ENCODE data around the gene RUNX1. TPM values are rescaled to one million over a fixed set of nuclear protein-coding genes. Genes with fewer than 3 reads are reported as not detected.

RUNX1 gene
- total RNA-seq, 1 experiment from 2014 or later = 86.2 TPM

DNA sequence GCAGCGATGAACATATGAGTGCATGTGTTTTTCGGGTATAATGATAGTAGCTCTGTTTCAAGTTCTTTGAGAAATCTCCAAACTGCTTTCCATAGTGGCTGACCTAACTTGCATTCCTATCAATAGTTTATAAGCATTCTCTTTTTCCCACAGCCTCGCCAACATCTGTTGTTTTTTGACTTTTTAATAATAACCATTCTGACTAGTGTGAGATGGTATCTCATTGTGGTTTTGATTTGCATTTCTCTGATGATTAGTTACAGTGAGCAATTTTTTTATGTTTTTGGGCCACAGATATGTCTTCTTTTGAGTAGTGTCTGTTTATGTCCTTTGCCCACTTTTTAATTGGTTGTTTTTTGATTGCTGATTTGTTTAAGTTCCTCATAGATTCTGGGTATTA, 10.6 kb upstream of the RUNX1 start:
- no peak for TF ChIP-seq CTCF (IDR thresholded peaks at IDR 0.05; ENCODE audit: unreplicated experiment)
- Mint-ChIP-seq H3K36me3 (ENCODE audit: insufficient read depth, unreplicated experiment) (no peaks in the 10 kb centered on the region), H3K27me3 (ENCODE audit: insufficient read depth, unreplicated experiment) (no peaks in the 10 kb centered on the region), H3K4me3 (ENCODE audit: unreplicated experiment) (no peak overlapping the region), H3K27ac (ENCODE audit: low read depth, unreplicated experiment) (no peak overlapping the region), H3K4me1 (ENCODE audit: insufficient read depth, unreplicated experiment) (peaks cover 14% of the 10 kb centered on the region), H3K9me3 (ENCODE audit: unreplicated experiment) (no peaks in the 10 kb centered on the region)
- no peak for DNase-seq (ENCODE audit: unreplicated experiment)
- POLR2A ChIA-PET = interaction anchor here (0.7 kb wide), 2 partner anchors 22 to 173 kb away, joined by 3 read pairs; no protein-coding TSS in a partner anchor
- CTCF ChIA-PET = interaction anchor here (0.6 to 1.6 kb wide), 2 partner anchors 9 to 1053 kb away, joined by 3 to 7 read pairs; no protein-coding TSS in a partner anchor
- intact Hi-C loops (cut with micrococcal nuclease) = no loop called here
- no TSS peak for BruUV-seq (replicated peaks)

GRCh38 chr21:35058058-35058457, 9.0 kb upstream of the RUNX1 start:
- Mint-ChIP-seq H3K27me3 (ENCODE audit: insufficient read depth, unreplicated experiment) (no peaks in the 10 kb centered on the region), H3K4me3 (ENCODE audit: unreplicated experiment) (no peak overlapping the region), H3K36me3 (ENCODE audit: insufficient read depth, unreplicated experiment) (no peaks in the 10 kb centered on the region), H3K4me1 (ENCODE audit: insufficient read depth, unreplicated experiment) (peaks cover under 1% of the 10 kb centered on the region), H3K9me3 (ENCODE audit: unreplicated experiment) (no peaks in the 10 kb centered on the region), H3K27ac (ENCODE audit: low read depth, unreplicated experiment) (no peak overlapping the region)
- ChIA-PET POLR2A (interaction anchor here (0.6 kb wide), 1 partner anchor 199 kb away, joined by 3 read pairs; no protein-coding TSS in a partner anchor), CTCF (interaction anchor here (1.0 kb wide), 2 partner anchors 102 to 970 kb away, joined by 3 read pairs; no protein-coding TSS in a partner anchor)
- DNase-seq (ENCODE audit: unreplicated experiment) = no peak
- BruUV-seq (replicated peaks) = no TSS peak
- TF ChIP-seq CTCF (IDR thresholded peaks at IDR 0.05; ENCODE audit: unreplicated experiment) = no peak
- intact Hi-C loops (cut with micrococcal nuclease) = no loop called here

DNA sequence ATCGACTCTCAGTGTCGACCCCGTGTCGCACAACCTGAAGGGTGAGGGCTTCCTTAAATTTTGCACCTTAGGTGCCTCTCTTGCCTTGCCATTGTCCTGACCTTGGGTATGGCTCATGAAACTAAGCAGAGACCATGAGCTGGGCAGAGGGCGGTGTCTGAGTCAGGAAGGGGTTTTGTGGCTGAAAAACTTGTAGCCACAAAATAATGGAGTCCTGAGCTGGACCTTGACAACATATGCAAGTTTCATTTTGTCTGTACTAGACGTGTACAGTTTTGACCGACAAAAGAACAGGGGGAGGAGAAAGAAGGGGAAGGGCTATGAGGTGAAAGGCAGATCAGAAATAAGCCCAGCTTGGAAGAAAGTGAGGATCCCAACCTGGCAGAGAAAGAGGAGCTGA, 8.3 kb upstream of the RUNX1 start:
- H3K4me3 Mint-ChIP-seq (ENCODE audit: unreplicated experiment) = no peak overlapping the region
- ChIA-PET CTCF (interaction anchor here (1.0 kb wide), 2 partner anchors 102 to 971 kb away, joined by 3 read pairs; no protein-coding TSS in a partner anchor), POLR2A (no interaction called here)
- H3K4me1 Mint-ChIP-seq (ENCODE audit: insufficient read depth, unreplicated experiment) = no peaks in the 10 kb centered on the region
- no peaks in the 10 kb centered on the region for H3K36me3 Mint-ChIP-seq (ENCODE audit: insufficient read depth, unreplicated experiment)
- no peak for DNase-seq (ENCODE audit: unreplicated experiment)
- no peak for TF ChIP-seq CTCF (IDR thresholded peaks at IDR 0.05; ENCODE audit: unreplicated experiment)
- no peaks in the 10 kb centered on the region for H3K9me3 Mint-ChIP-seq (ENCODE audit: unreplicated experiment)
- H3K27ac Mint-ChIP-seq (ENCODE audit: low read depth, unreplicated experiment) = no peak overlapping the region
- intact Hi-C loops (cut with micrococcal nuclease) = no loop called here
- H3K27me3 Mint-ChIP-seq (ENCODE audit: insufficient read depth, unreplicated experiment) = no peaks in the 10 kb centered on the region
- BruUV-seq (replicated peaks) = no TSS peak

- no peaks in the 10 kb centered on the region for H3K27me3 Mint-ChIP-seq (ENCODE audit: insufficient read depth, unreplicated experiment)
- peaks cover 26% of the 10 kb centered on the region for H3K4me1 Mint-ChIP-seq (ENCODE audit: insufficient read depth, unreplicated experiment)
- CTCF ChIA-PET = interaction anchor here (0.6 to 1.0 kb wide), 3 partner anchors 117 to 346 kb away, joined by 3 to 4 read pairs (median 3); no protein-coding TSS in a partner anchor
- no TSS peak for BruUV-seq (replicated peaks)
- TF ChIP-seq CTCF (IDR thresholded peaks at IDR 0.05; ENCODE audit: unreplicated experiment) = no peak
- H3K27ac Mint-ChIP-seq (ENCODE audit: low read depth, unreplicated experiment) = no peak overlapping the region
- no peak overlapping the region for H3K4me3 Mint-ChIP-seq (ENCODE audit: unreplicated experiment)
- no peaks in the 10 kb centered on the region for H3K9me3 Mint-ChIP-seq (ENCODE audit: unreplicated experiment)
- POLR2A ChIA-PET = interaction anchor here (1.1 kb wide), 1 partner anchor 164 kb away, joined by 3 read pairs; no protein-coding TSS in a partner anchor
- intact Hi-C loops (cut with micrococcal nuclease) = loop anchor here (5.0 kb wide), 2 partner anchors 224 to 246 kb away; no protein-coding TSS in a partner anchor
- no peak for DNase-seq (ENCODE audit: unreplicated experiment)
- H3K36me3 Mint-ChIP-seq (ENCODE audit: insufficient read depth, unreplicated experiment) = no peaks in the 10 kb centered on the region
Observed at GRCh38 chr21:35053356-35054096, 4.4 kb upstream of the RUNX1 start.
